KOPT-K1 (cell line): ENCODE measurements around the gene VN1R2.
"Not testable (repeated sequence)": the region's sequence is repeated elsewhere in the genome, so short reads cannot be mapped to it uniquely, and the experiment has no call there.

Experiments used
- H3K27ac ChIP-seq: fragments of 200-600 bp; sonication (generic); 2 replicates; pipeline ENCODE4 v1.5.1; 2016; ENCODE audit warnings: antibody characterized with exemption, mild to moderate bottlenecking, low read depth, low read length; ENCODE audit not compliant: poor library complexity, severe bottlenecking
- H3K36me3 ChIP-seq: fragments of 200-600 bp; sonication (generic); 2 replicates; pipeline ENCODE4 v1.5.1; 2017; ENCODE audit warnings: antibody characterized with exemption, mild to moderate bottlenecking, low read length, moderate library complexity; ENCODE audit not compliant: insufficient read depth
- H3K9me3 ChIP-seq: fragments of 200-600 bp; sonication (generic); 2 replicates; pipeline ENCODE4 v1.5.1; 2017; ENCODE audit warnings: antibody characterized with exemption, low read length, mild to moderate bottlenecking; ENCODE audit not compliant: insufficient read depth, poor library complexity, severe bottlenecking

The VN1R2 gene

DNA sequence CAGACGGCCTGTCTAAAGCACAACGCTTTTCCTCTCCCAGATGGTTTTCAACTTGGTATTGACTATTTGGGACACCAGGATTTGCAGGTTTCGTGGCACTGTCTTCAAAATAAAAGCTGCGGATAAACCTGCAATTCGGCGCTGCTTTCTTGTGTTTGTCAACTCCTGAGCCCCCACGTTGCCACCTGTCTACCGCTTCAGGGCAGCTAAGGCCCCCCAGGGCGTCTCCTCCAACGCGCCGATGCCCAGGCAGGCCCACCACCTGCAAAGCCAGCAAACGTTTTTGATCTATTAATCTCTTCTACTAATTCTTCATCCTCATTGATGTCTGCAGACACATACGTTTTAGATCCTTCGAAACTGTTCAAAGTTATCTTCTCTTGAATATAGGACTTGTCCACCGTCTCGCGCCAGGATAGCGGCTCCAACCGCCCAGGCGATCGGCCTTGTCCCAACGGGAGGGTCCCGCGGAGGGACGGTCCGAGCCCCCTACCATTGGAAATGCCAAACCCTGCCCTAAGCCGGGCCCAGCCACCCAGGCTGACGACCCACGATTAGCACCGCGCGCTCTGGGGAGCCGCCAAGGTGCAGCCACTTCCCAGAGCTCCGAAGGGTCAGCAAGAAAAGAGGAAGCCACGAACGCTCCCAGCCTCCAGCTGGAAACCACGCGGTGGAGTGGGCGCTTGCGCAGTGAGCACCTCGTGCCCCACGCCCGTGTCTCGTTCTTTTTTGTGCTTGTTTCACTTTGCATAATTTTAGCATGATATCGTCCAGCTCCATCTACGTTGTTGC is 32.9 kb downstream of the VN1R2 start:
- no peaks in the 10 kb centered on the region for H3K36me3 ChIP-seq
- H3K27ac ChIP-seq: no peak overlapping the region
- H3K9me3 ChIP-seq: peaks cover 44% of the 10 kb centered on the region

- peaks cover 51% of the 10 kb centered on the region for H3K9me3 ChIP-seq
- H3K27ac ChIP-seq: no peak overlapping the region
These were observed 36.8 kb downstream of the VN1R2 start for GRCh38 chr19:53294786-53295441.

GRCh38 chr19:53301341-53301740 is 43.2 kb downstream of the VN1R2 start:
- H3K36me3 ChIP-seq, H3K9me3 ChIP-seq, H3K27ac ChIP-seq: not testable (repeated sequence)

More at GRCh38 chr19:53294786-53295441, 36.8 kb downstream of the VN1R2 start:
- no peaks in the 10 kb centered on the region for H3K36me3 ChIP-seq

DNA sequence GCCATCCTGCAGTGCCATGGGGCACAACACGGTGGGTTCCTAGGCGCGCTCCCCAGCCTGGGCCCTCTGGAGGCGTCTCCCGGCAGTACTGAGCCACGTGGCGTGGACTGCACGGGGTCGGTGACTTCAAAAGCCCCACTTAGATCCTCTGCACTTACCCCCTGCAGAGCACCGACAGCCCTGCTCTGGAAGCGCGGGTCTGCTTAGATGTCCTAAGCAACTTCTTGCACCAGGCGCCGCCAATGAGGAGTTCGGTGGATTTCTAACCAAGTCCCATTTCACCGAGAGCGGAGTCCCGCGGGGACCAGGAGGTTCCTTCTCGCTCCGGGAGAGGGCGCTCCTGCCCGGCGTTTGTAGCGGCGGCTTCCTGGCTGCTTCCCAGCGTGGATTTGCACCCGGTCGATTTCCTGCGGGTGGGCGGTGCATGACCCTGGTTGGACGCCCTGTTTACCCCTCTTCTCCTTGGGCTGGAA is 50.3 kb downstream of the VN1R2 start:
- H3K36me3 ChIP-seq: no peaks in the 10 kb centered on the region
- H3K27ac ChIP-seq: no peak overlapping the region
- H3K9me3 ChIP-seq: peaks cover 35% of the 10 kb centered on the region
